GM12864 (cell line): ENCODE data around the gene NLGN1.

Source experiments
- DNase-seq: peaks from one replicate; pipeline ENCODE4 v3.0.0-alpha.2; 2011; ENCODE audit warnings: low read depth
- H3K4me3 ChIP-seq: 2 replicates; pipeline ENCODE4 v1.5.1; 2011; ENCODE audit warnings: mild to moderate bottlenecking, low read depth, low read length, control low read depth
- TF ChIP-seq, protein P1 (sequence below): IDR thresholded peaks from 2 replicates; pipeline ENCODE4 v1.5.1; 2011; ENCODE audit warnings: low read depth, mild to moderate bottlenecking, moderate library complexity, low read length, control low read depth, inconsistent platforms; ENCODE audit errors: missing control alignments

The NLGN1 gene

DNA sequence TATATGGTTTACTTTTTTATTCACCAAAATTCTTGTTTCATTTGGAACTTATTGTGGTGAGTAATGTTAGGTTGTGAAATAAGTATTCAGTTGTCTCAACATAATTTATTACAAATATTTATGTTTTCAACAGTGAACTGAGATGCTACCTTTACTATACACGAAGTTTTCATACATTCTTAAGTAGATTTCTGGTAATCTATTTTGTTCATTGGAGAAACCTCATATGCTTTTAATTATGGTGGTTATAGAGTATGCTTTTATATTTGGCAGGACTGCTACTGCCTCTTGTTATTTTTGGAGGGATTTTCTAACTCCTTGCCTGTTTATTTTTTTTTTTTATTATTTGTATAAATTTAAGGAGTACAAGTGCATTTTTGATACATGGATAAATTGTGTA lies 253.1 kb downstream of the NLGN1 start:
- TF ChIP-seq, protein P1, sequence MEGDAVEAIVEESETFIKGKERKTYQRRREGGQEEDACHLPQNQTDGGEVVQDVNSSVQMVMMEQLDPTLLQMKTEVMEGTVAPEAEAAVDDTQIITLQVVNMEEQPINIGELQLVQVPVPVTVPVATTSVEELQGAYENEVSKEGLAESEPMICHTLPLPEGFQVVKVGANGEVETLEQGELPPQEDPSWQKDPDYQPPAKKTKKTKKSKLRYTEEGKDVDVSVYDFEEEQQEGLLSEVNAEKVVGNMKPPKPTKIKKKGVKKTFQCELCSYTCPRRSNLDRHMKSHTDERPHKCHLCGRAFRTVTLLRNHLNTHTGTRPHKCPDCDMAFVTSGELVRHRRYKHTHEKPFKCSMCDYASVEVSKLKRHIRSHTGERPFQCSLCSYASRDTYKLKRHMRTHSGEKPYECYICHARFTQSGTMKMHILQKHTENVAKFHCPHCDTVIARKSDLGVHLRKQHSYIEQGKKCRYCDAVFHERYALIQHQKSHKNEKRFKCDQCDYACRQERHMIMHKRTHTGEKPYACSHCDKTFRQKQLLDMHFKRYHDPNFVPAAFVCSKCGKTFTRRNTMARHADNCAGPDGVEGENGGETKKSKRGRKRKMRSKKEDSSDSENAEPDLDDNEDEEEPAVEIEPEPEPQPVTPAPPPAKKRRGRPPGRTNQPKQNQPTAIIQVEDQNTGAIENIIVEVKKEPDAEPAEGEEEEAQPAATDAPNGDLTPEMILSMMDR = no peak
- H3K4me3 ChIP-seq = no peak overlapping the region
- DNase-seq = no peak

- H3K4me3 ChIP-seq = no peak overlapping the region
- no peak for DNase-seq
- TF ChIP-seq, protein P1 = no peak
Observed at GRCh38 chr3:173652093-173652492, 254.5 kb downstream of the NLGN1 start.

DNA sequence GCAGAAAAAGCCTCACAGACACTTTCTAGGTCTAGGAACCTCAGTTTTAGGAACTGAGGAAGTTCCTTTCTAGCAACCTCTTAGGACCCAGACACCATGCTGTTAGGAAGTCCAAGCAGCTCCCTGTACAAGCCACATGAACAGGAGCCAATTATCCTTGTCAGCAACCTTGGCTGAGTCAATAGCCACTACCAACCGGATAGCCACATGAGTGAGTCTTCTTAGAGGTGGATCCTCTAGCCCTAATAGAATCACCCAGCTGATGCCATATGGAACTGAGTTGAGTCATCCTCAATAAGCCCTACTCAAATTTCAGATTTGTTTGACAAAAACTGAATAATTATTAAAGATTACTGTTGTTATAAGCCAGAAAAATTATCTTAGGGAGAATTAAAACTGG lies 256.2 kb downstream of the NLGN1 start:
- TF ChIP-seq, protein P1 = no peak
- H3K4me3 ChIP-seq = no peak overlapping the region
- no peak for DNase-seq

DNA sequence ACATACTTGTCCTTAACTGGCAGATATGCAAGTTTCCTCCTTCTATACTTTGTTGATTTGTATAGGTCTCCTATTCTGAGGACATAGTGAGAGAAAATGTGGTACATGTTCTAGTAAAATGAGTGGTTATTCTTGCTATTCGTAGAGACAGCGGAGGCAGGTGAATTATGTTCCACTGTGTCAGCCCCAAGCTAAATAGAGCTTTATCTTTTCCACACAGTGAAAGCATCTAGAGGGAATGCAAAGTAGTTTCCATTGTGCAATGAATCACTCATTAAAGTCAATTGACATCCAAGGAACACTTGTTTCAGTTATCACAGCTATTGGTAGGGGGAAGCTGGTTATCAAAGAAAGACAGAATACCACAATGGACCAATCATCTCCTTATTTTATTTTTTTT lies 262.4 kb downstream of the NLGN1 start:
- no peak for DNase-seq
- H3K4me3 ChIP-seq = no peak overlapping the region
- TF ChIP-seq, protein P1 = no peak

GRCh38 chr3:173660645-173661299 lies 263.2 kb downstream of the NLGN1 start:
- DNase-seq = no peak
- H3K4me3 ChIP-seq = no peak overlapping the region
- TF ChIP-seq, protein P1 = no peak

- H3K4me3 ChIP-seq = no peak overlapping the region
- DNase-seq = no peak
- TF ChIP-seq, protein P1 = no peak
Observed at GRCh38 chr3:173663696-173664111, 266.2 kb downstream of the NLGN1 start.

GRCh38 chr3:173676094-173676493 lies 278.6 kb downstream of the NLGN1 start:
- TF ChIP-seq, protein P1 = no peak
- no peak for DNase-seq
- H3K4me3 ChIP-seq = no peak overlapping the region
